ENCODE measurements around the gene KXD1. TPM values are rescaled to one million over a fixed set of nuclear protein-coding genes. Genes with fewer than 3 reads are reported as not detected.

The KXD1 gene
- polyA plus RNA-seq, 1 of the 3 experiments (the other 2 are of a cell fraction) = 151 TPM

GRCh38 chr19:18520848-18521691, 36.6 kb upstream of the KXD1 start (continued):
- TF ChIP-seq SMC3 (IDR thresholded peaks at IDR 0.05; ENCODE audit: low read depth, low read length) (no peak), MAX (IDR thresholded peaks at IDR 0.05; ENCODE audit: low read depth) (no peak), MXI1 (IDR thresholded peaks at IDR 0.05; ENCODE audit: low read depth, low read length) (no peak), USF1 (IDR thresholded peaks at IDR 0.05; ENCODE audit: borderline replicate concordance, low read depth) (no peak)

- CTCF ChIA-PET = interaction anchor here (1.1 to 5.7 kb wide), 16 partner anchors 9 to 71 kb away, joined by 4 to 58 read pairs (median 14); partner anchors contain the start of gene REX1BD
- peak within 1 kb of the TSS; percentile 52; the same call in 1 of the 2 replicates for H2AFZ ChIP-seq (ENCODE audit: low read depth)
- 0% methylated on average over 2 of the region's 52 CpGs for whole genome bisulfite sequencing (ENCODE audit: low lambda C conversion rate)
Measured at GRCh38 chr19:18521692-18522123, 36.0 kb upstream of the KXD1 start, which contains the start of gene ELL. Gene ELL, minus strand, starts transcription at chr19:18522070. Its CDS starts 15 bp downstream, at chr19:18522055.

More at GRCh38 chr19:18521692-18522123, 36.0 kb upstream of the KXD1 start, which contains the start of gene ELL:
- H3K79me2 ChIP-seq (ENCODE audit: insufficient read depth) = peaks cover 49% of the 10 kb centered on the region
- peak within 1 kb of the TSS; percentile 72 to 95 for H3K27ac ChIP-seq (ENCODE audit: low read depth in 2 of 2, low read length in 1 of 2)
- peak within 1 kb of the TSS; percentile 96 for H3K4me2 ChIP-seq
- no peaks in the 10 kb centered on the region for H3K9me3 ChIP-seq
- H3K9me2 ChIP-seq = no peaks in the 10 kb centered on the region
- TF ChIP-seq IRF3 (IDR thresholded peaks at IDR 0.05; ENCODE audit: low read depth, low read length) (no peak), POLR2AphosphoS5 (IDR thresholded peaks at IDR 0.05; ENCODE audit: low read depth, low read length) (peak; percentile 85), TAF1 (IDR thresholded peaks at IDR 0.05; ENCODE audit: borderline replicate concordance, low read depth, low read length) (peak; percentile 94), EP300 (IDR thresholded peaks at IDR 0.05; ENCODE audit: borderline replicate concordance in 1 of 2, low read depth in 1 of 2, low read length in 1 of 2) (no peak), GATA2 (CRISPR knock-in tag; IDR thresholded peaks at IDR 0.05) (no peak), YY1 (IDR thresholded peaks at IDR 0.05; ENCODE audit: low read depth) (peak; percentile 92)
- H4K20me1 ChIP-seq (ENCODE audit: insufficient read depth) = peaks cover 33% of the 10 kb centered on the region
- peak within 1 kb of the TSS; percentile 73 to 97 for H3K4me3 ChIP-seq (ENCODE audit: low read depth in 2 of 2, low read length in 1 of 2)
- H3F3A ChIP-seq (replicated peaks; ENCODE audit: insufficient read depth) = peaks cover 17% of the 10 kb centered on the region
- DNase-seq = no peak
- H3K36me3 ChIP-seq (replicated peaks in 1 of 2; ENCODE audit: control insufficient read depth in 1 of 2, insufficient read depth in 2 of 2, low read length in 1 of 2) = no peaks in the 10 kb centered on the region
- POLR2A ChIA-PET = interaction anchor here (0.7 to 1.0 kb wide), 2 partner anchors 12 to 14 kb away, joined by 3 to 5 read pairs; no protein-coding TSS in a partner anchor
- H3K27me3 ChIP-seq (ENCODE audit: insufficient read depth) = no peaks in the 10 kb centered on the region
- H3K9ac ChIP-seq = peak within 1 kb of the TSS; percentile 96
- H3K4me1 ChIP-seq (ENCODE audit: control insufficient read depth in 1 of 2, insufficient read depth in 2 of 2, low read depth in 1 of 2, low read length in 1 of 2) = peaks cover 4 to 11% of the 10 kb centered on the region in 2 experiments; a peak in 1 of 4 replicates

Measured in SK-N-SH (cell line).